Esophagus mucosa (tissue), 1 donor: Measurements from ENCODE around the gene CBLB. TPM values are rescaled to one million over a fixed set of nuclear protein-coding genes. Genes with fewer than 3 reads are reported as not detected.
"Not testable (repeated sequence)": the region's sequence is repeated elsewhere in the genome, so short reads cannot be mapped to it uniquely, and the experiment has no call there.

ENCODE experiments used
- ATAC-seq: fragments of 200-7000 bp; cut with Tn5 transposase; one replicate; pipeline ENCODE4 v1.9.1; 2020
- total RNA-seq: library from RNA; stranded (reverse); gene quantifications from one replicate; pipeline ENCODE4 v1.2.4, GENCODE V29; 2023
- donor health status: DM: yes; HTN: yes; CAD: no.

The CBLB gene
- total RNA-seq, 1 donor from 2014 or later = 11.0 TPM

GRCh38 chr3:105747060-105747541 is 121.7 kb downstream of the CBLB start:
- ATAC-seq = peak; percentile 61

GRCh38 chr3:105746231-105746996 is 122.4 kb downstream of the CBLB start:
- peak; percentile 20 for ATAC-seq

- ATAC-seq = no peak
Observed at GRCh38 chr3:105745046-105745445, 123.8 kb downstream of the CBLB start.

- no peak for ATAC-seq
Observed at GRCh38 chr3:105744202-105744601, 124.6 kb downstream of the CBLB start.

- no peak for ATAC-seq
Observed at GRCh38 chr3:105733356-105733755, 135.5 kb downstream of the CBLB start.

GRCh38 chr3:105731686-105732085 is 137.1 kb downstream of the CBLB start:
- no peak for ATAC-seq

GRCh38 chr3:105730801-105731354 is 137.9 kb downstream of the CBLB start:
- ATAC-seq = no peak

GRCh38 chr3:105729667-105730066 is 139.1 kb downstream of the CBLB start:
- ATAC-seq = no peak

GRCh38 chr3:105728771-105729312 is 140.0 kb downstream of the CBLB start:
- ATAC-seq = no peak

- not testable (repeated sequence) for ATAC-seq
Observed at GRCh38 chr3:105727036-105727435, 141.8 kb downstream of the CBLB start.

GRCh38 chr3:105722943-105723556 is 145.8 kb downstream of the CBLB start:
- ATAC-seq = peak; percentile 67

- ATAC-seq = peak; percentile 32
Observed at GRCh38 chr3:105719791-105720190, 149.0 kb downstream of the CBLB start.

GRCh38 chr3:105715372-105715771 is 153.4 kb downstream of the CBLB start:
- no peak for ATAC-seq

GRCh38 chr3:105714453-105714852 is 154.4 kb downstream of the CBLB start:
- ATAC-seq = no peak

- no peak for ATAC-seq
Observed at GRCh38 chr3:105708980-105709379, 159.8 kb downstream of the CBLB start.

GRCh38 chr3:105707009-105707408 is 161.8 kb downstream of the CBLB start:
- no peak for ATAC-seq

- ATAC-seq = no peak
Observed at GRCh38 chr3:105704726-105705410, 163.9 kb downstream of the CBLB start.

- ATAC-seq = no peak
Observed at GRCh38 chr3:105700575-105700974, 168.2 kb downstream of the CBLB start.

GRCh38 chr3:105691633-105692032 is 177.2 kb downstream of the CBLB start:
- ATAC-seq = no peak

- ATAC-seq = no peak
Observed at GRCh38 chr3:105691053-105691452, 177.8 kb downstream of the CBLB start.

- no peak for ATAC-seq
Observed at GRCh38 chr3:105688821-105689220, 180.0 kb downstream of the CBLB start.

- ATAC-seq = no peak
Observed at GRCh38 chr3:105686278-105686897, 182.4 kb downstream of the CBLB start.
